A549 (cell line): ENCODE data around the gene ZNF367. TPM values are rescaled to one million over a fixed set of nuclear protein-coding genes. Genes with fewer than 3 reads are reported as not detected.

ENCODE experiments used
- BHLHE40 ChIP-seq: IDR thresholded peaks from 2 replicates; pipeline ENCODE4 v1.6.1; 2012; ENCODE audit warnings: low read depth, low read length, inconsistent platforms
- CBX2 ChIP-seq: fragments of 200-600 bp; sonication (generic); IDR thresholded peaks from 2 replicates; pipeline ENCODE4 v1.6.1; 2016; ENCODE audit warnings: low read depth, mild to moderate bottlenecking, borderline replicate concordance
- CBX8 ChIP-seq: fragments of 200-600 bp; sonication (generic); IDR thresholded peaks from 2 replicates; pipeline ENCODE4 v1.6.1; 2016
- CEBPB ChIP-seq, 2 experiments: fragments of >200 bp in 1 of 2; sonication (Bioruptor Twin) in 1 of 2; formaldehyde crosslinking in 1 of 2; IDR thresholded peaks; 2 replicates each; pipeline ENCODE4 v1.6.1; 2012 to 2016
- CHD4 ChIP-seq: fragments of 200-600 bp; sonication (generic); IDR thresholded peaks from 2 replicates; pipeline ENCODE4 v1.6.1; 2016; ENCODE audit warnings: antibody characterized with exemption, mild to moderate bottlenecking, borderline replicate concordance
- EHF ChIP-seq: fragments of 250-450 bp; sonication (Bioruptor Pico); IDR thresholded peaks from 2 replicates; pipeline ENCODE4 v1.5.0; 2020; ENCODE audit warnings: mild to moderate bottlenecking
- EHMT2 ChIP-seq: fragments of 200-600 bp; sonication (generic); IDR thresholded peaks from 2 replicates; pipeline ENCODE4 v1.6.1; 2016; ENCODE audit warnings: antibody characterized with exemption, low read depth, mild to moderate bottlenecking, moderate library complexity
- EP300 ChIP-seq, 2 experiments: fragments of >200 bp; sonication (Bioruptor Twin); formaldehyde crosslinking; IDR thresholded peaks; 2 replicates in 1 of 2; 3 replicates in 1 of 2; pipeline ENCODE4 v1.6.1; 2016 to 2017
- FOSB ChIP-seq: fragments of 250-450 bp; sonication (Bioruptor Pico); IDR thresholded peaks from 2 replicates; pipeline ENCODE4 v1.5.0; 2020; ENCODE audit warnings: mild to moderate bottlenecking, moderate library complexity
- FOXS1 ChIP-seq: fragments of 250-450 bp; sonication (Bioruptor Pico); IDR thresholded peaks from 2 replicates; pipeline ENCODE4 v1.5.0; 2020; ENCODE audit warnings: mild to moderate bottlenecking, moderate library complexity
- HDAC2 ChIP-seq: fragments of 200-600 bp; sonication (generic); IDR thresholded peaks from 2 replicates; pipeline ENCODE4 v1.6.1; 2016
- HEYL ChIP-seq: fragments of 250-450 bp; sonication (Bioruptor Pico); IDR thresholded peaks from 2 replicates; pipeline ENCODE4 v1.8.0; 2021; ENCODE audit warnings: mild to moderate bottlenecking, moderate library complexity
- HOXA7 ChIP-seq: fragments of 250-450 bp; sonication (Bioruptor Pico); IDR thresholded peaks from 2 replicates; pipeline ENCODE4 v1.5.0; 2020; ENCODE audit warnings: mild to moderate bottlenecking, moderate library complexity
- HOXB13 ChIP-seq: fragments of 250-450 bp; sonication (Bioruptor Pico); IDR thresholded peaks from 2 replicates; pipeline ENCODE4 v1.5.0; 2020; ENCODE audit warnings: low read depth, mild to moderate bottlenecking, moderate library complexity
- HOXB5 ChIP-seq: fragments of 250-450 bp; sonication (Bioruptor Pico); IDR thresholded peaks from 2 replicates; pipeline ENCODE4 v1.5.0; 2020; ENCODE audit warnings: mild to moderate bottlenecking, moderate library complexity
- JUNB ChIP-seq: fragments of >200 bp; sonication (Bioruptor Twin); formaldehyde crosslinking; IDR thresholded peaks from 2 replicates; pipeline ENCODE4 v1.6.1; 2016
- KDM1A ChIP-seq: fragments of 200-600 bp; sonication (generic); IDR thresholded peaks from 2 replicates; pipeline ENCODE4 v1.6.1; 2016; ENCODE audit warnings: low read depth, mild to moderate bottlenecking
- MYC ChIP-seq: IDR thresholded peaks from 2 replicates; pipeline ENCODE4 v1.6.1; 2012; ENCODE audit warnings: mild to moderate bottlenecking, inconsistent platforms, low read length, improper control_type of control experiment, borderline replicate concordance
- NFE2L2 ChIP-seq: fragments of 150-350 bp; conservative IDR thresholded peaks from 2 replicates; pipeline ENCODE4 v1.6.1; 2014; ENCODE audit warnings: low read length
- NR3C1 ChIP-seq: fragments of >200 bp; sonication (Bioruptor Twin); formaldehyde crosslinking; IDR thresholded peaks from 3 replicates; pipeline ENCODE4 v1.6.1; 2017
- POLR2A ChIP-seq: IDR thresholded peaks from 2 replicates; pipeline ENCODE4 v1.6.1; 2012; ENCODE audit warnings: mild to moderate bottlenecking, low read length
- RARB ChIP-seq: fragments of 250-450 bp; sonication (Bioruptor Pico); IDR thresholded peaks from 2 replicates; pipeline ENCODE4 v1.8.0; 2021; ENCODE audit warnings: mild to moderate bottlenecking, moderate library complexity
- SREBF2 ChIP-seq: fragments of 450-650 bp; IDR thresholded peaks from 2 replicates; pipeline ENCODE4 v1.6.1; 2014; ENCODE audit warnings: mild to moderate bottlenecking, moderate library complexity
- ZFP36 ChIP-seq: fragments of 450-650 bp; IDR thresholded peaks from 2 replicates; pipeline ENCODE4 v1.6.1; 2014; ENCODE audit warnings: borderline replicate concordance; ENCODE audit not compliant: partially characterized antibody
- ZNF302 ChIP-seq: fragments of 250-450 bp; sonication (Bioruptor Pico); IDR thresholded peaks from 2 replicates; pipeline ENCODE4 v1.9.0; 2021; ENCODE audit warnings: inconsistent platforms, mild to moderate bottlenecking, moderate library complexity
- polyA plus RNA-seq, 4 experiments: library from polyadenylated mRNA; depleted of rRNA in 3 of 4; stranded (reverse); fragments of >200 nt; fragmentation: RNase III in 1 of 4; extraction: RNeasy Plus Mini Kit Qiagen cat#74134 plus additional on column Dnase treatment in 1 of 4; gene quantifications; 2 replicates in 3 of 4; 3 replicates in 1 of 4; pipeline ENCODE4 v1.2.3, GENCODE V29; 2011 to 2017
- TF ChIP-seq, protein P1 (sequence below): fragments of 200-600 bp; sonication (generic); IDR thresholded peaks from 2 replicates; pipeline ENCODE4 v1.6.1; 2016; ENCODE audit warnings: antibody characterized with exemption, mild to moderate bottlenecking, moderate library complexity
- TF ChIP-seq, protein P2 (sequence below): fragments of >200 bp; sonication (Bioruptor Twin); formaldehyde crosslinking; IDR thresholded peaks from 3 replicates; pipeline ENCODE4 v1.6.1; 2016
- TF ChIP-seq, protein P3 (sequence below): fragments of 250-450 bp; sonication (Bioruptor Pico); IDR thresholded peaks from 2 replicates; pipeline ENCODE4 v1.5.0; 2020; ENCODE audit warnings: low read depth, mild to moderate bottlenecking, moderate library complexity
- TF ChIP-seq, protein P4 (sequence below): fragments of >200 bp; sonication (Bioruptor Twin); formaldehyde crosslinking; IDR thresholded peaks from 2 replicates; pipeline ENCODE4 v1.6.1; 2016
- TF ChIP-seq, protein P5 (sequence below): fragments of 150-350 bp; IDR thresholded peaks from 2 replicates; pipeline ENCODE4 v1.6.1; 2014; ENCODE audit warnings: low read depth, mild to moderate bottlenecking, low read length
- TF ChIP-seq, protein P6 (sequence below): IDR thresholded peaks from 2 replicates; pipeline ENCODE4 v1.6.1; 2012; ENCODE audit warnings: low read depth, borderline replicate concordance
- TF ChIP-seq, protein P7 (sequence below): fragments of >200 bp; sonication (Bioruptor Twin); formaldehyde crosslinking; IDR thresholded peaks from 3 replicates; pipeline ENCODE4 v1.5.1; 2016

Gene ZNF367
- polyA plus RNA-seq, 2 of the 4 experiments (the other 2 are of a cell fraction), result 4.8 to 8.3 TPM

DNA sequence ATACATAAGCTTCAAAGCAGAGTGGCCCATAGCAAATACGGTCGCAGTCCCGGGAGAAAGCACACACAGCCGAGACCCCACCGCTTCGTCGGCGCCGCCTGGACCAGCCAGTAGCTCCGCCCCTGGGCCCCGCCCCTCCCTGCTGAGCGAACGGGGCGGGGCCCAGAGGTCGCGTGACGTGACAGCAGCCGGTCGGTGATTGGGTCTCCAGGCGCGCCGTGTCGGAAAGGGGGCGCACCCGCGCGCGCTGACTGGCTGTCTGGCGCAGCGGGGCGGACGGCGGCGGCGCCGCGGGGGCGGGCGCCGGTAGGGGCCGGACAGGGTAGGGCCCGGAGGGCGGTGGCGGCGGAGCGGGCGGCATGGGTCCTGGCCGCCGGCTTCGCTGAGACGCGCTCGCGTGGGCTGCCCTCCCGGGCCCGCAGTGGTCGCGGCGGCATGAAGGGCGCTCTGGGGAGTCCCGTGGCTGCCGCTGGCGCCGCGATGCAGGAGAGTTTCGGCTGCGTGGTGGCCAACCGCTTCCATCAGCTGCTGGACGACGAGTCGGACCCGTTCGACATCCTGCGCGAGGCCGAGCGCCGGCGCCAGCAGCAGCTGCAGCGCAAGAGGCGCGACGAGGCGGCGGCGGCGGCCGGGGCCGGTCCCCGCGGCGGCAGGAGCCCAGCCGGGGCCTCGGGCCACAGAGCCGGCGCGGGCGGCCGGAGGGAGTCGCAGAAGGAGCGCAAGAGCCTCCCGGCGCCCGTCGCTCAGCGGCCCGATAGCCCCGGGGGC is 31.9 kb upstream of the ZNF367 start, which contains the start of gene HABP4 (continued):
- TF ChIP-seq, protein P1, sequence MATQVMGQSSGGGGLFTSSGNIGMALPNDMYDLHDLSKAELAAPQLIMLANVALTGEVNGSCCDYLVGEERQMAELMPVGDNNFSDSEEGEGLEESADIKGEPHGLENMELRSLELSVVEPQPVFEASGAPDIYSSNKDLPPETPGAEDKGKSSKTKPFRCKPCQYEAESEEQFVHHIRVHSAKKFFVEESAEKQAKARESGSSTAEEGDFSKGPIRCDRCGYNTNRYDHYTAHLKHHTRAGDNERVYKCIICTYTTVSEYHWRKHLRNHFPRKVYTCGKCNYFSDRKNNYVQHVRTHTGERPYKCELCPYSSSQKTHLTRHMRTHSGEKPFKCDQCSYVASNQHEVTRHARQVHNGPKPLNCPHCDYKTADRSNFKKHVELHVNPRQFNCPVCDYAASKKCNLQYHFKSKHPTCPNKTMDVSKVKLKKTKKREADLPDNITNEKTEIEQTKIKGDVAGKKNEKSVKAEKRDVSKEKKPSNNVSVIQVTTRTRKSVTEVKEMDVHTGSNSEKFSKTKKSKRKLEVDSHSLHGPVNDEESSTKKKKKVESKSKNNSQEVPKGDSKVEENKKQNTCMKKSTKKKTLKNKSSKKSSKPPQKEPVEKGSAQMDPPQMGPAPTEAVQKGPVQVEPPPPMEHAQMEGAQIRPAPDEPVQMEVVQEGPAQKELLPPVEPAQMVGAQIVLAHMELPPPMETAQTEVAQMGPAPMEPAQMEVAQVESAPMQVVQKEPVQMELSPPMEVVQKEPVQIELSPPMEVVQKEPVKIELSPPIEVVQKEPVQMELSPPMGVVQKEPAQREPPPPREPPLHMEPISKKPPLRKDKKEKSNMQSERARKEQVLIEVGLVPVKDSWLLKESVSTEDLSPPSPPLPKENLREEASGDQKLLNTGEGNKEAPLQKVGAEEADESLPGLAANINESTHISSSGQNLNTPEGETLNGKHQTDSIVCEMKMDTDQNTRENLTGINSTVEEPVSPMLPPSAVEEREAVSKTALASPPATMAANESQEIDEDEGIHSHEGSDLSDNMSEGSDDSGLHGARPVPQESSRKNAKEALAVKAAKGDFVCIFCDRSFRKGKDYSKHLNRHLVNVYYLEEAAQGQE, result no peak
- TF ChIP-seq HDAC2 (no peak), EHMT2 (no peak), JUNB (no peak), POLR2A (peak; percentile 82), CEBPB (IDR thresholded peaks at IDR 0.05) (no peak), CBX8 (no peak), SREBF2 (no peak), HOXA7 (CRISPR knock-in tag) (no peak), ZNF302 (no peak), CBX2 (no peak), HOXB5 (CRISPR knock-in tag) (no peak), NFE2L2 (no peak), BHLHE40 (peak; percentile 63), KDM1A (no peak), FOSB (CRISPR knock-in tag) (no peak), EP300 (IDR thresholded peaks at IDR 0.05) (no peak), FOXS1 (no peak), NR3C1 (no peak), EHF (CRISPR knock-in tag) (no peak), ZFP36 (no peak), RARB (CRISPR knock-in tag) (no peak), CHD4 (no peak), MYC (no peak), HEYL (CRISPR knock-in tag) (no peak), HOXB13 (CRISPR knock-in tag) (no peak)
- TF ChIP-seq, protein P2, sequence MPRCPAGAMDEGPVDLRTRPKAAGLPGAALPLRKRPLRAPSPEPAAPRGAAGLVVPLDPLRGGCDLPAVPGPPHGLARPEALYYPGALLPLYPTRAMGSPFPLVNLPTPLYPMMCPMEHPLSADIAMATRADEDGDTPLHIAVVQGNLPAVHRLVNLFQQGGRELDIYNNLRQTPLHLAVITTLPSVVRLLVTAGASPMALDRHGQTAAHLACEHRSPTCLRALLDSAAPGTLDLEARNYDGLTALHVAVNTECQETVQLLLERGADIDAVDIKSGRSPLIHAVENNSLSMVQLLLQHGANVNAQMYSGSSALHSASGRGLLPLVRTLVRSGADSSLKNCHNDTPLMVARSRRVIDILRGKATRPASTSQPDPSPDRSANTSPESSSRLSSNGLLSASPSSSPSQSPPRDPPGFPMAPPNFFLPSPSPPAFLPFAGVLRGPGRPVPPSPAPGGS, result peak; percentile 71; the same call in 1 of the 3 replicates
- TF ChIP-seq, protein P3, sequence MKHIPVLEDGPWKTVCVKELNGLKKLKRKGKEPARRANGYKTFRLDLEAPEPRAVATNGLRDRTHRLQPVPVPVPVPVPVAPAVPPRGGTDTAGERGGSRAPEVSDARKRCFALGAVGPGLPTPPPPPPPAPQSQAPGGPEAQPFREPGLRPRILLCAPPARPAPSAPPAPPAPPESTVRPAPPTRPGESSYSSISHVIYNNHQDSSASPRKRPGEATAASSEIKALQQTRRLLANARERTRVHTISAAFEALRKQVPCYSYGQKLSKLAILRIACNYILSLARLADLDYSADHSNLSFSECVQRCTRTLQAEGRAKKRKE (CRISPR knock-in tag), result no peak
- TF ChIP-seq, protein P4, sequence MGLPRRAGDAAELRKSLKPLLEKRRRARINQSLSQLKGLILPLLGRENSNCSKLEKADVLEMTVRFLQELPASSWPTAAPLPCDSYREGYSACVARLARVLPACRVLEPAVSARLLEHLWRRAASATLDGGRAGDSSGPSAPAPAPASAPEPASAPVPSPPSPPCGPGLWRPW, result no peak
- TF ChIP-seq, protein P5, sequence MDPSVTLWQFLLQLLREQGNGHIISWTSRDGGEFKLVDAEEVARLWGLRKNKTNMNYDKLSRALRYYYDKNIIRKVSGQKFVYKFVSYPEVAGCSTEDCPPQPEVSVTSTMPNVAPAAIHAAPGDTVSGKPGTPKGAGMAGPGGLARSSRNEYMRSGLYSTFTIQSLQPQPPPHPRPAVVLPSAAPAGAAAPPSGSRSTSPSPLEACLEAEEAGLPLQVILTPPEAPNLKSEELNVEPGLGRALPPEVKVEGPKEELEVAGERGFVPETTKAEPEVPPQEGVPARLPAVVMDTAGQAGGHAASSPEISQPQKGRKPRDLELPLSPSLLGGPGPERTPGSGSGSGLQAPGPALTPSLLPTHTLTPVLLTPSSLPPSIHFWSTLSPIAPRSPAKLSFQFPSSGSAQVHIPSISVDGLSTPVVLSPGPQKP, result no peak
- TF ChIP-seq, protein P6, sequence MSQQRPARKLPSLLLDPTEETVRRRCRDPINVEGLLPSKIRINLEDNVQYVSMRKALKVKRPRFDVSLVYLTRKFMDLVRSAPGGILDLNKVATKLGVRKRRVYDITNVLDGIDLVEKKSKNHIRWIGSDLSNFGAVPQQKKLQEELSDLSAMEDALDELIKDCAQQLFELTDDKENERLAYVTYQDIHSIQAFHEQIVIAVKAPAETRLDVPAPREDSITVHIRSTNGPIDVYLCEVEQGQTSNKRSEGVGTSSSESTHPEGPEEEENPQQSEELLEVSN, result no peak; the same call in 1 of the 2 replicates
- TF ChIP-seq, protein P7, sequence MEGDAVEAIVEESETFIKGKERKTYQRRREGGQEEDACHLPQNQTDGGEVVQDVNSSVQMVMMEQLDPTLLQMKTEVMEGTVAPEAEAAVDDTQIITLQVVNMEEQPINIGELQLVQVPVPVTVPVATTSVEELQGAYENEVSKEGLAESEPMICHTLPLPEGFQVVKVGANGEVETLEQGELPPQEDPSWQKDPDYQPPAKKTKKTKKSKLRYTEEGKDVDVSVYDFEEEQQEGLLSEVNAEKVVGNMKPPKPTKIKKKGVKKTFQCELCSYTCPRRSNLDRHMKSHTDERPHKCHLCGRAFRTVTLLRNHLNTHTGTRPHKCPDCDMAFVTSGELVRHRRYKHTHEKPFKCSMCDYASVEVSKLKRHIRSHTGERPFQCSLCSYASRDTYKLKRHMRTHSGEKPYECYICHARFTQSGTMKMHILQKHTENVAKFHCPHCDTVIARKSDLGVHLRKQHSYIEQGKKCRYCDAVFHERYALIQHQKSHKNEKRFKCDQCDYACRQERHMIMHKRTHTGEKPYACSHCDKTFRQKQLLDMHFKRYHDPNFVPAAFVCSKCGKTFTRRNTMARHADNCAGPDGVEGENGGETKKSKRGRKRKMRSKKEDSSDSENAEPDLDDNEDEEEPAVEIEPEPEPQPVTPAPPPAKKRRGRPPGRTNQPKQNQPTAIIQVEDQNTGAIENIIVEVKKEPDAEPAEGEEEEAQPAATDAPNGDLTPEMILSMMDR, result no peak
